Measurements from ENCODE around the gene TYW1B.
"Not testable (repeated sequence)": the region's sequence is repeated elsewhere in the genome, so short reads cannot be mapped to it uniquely, and the experiment has no call there.

DNA sequence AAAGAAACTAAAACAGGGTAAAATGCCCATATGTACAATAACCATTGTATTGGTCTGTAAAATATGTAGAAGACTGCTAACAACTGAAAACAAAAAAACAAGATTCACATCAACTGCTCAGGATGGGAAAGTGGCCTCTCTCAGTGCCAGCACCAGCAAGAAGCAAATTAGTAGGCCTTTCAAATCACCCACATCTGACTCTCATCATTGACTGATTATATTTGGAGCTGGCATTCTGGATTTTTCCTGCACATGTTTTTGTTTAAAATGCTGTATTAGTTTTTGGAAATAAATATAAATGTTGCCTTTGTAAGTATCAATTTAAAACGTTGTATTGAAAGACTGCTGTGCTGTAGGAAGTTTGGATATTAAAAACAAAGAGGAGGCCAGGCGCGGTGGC lies 161.0 kb downstream of the TYW1B start:
- not testable (repeated sequence) for TF ChIP-seq SP1, ARNT (IDR thresholded peaks at IDR 0.05)
- TF ChIP-seq, protein P1, sequence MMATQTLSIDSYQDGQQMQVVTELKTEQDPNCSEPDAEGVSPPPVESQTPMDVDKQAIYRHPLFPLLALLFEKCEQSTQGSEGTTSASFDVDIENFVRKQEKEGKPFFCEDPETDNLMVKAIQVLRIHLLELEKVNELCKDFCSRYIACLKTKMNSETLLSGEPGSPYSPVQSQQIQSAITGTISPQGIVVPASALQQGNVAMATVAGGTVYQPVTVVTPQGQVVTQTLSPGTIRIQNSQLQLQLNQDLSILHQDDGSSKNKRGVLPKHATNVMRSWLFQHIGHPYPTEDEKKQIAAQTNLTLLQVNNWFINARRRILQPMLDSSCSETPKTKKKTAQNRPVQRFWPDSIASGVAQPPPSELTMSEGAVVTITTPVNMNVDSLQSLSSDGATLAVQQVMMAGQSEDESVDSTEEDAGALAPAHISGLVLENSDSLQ (IDR thresholded peaks at IDR 0.05), result not testable (repeated sequence)

Measured in HEK293T (cell line).